Sigmoid colon (tissue), 4 donors: ENCODE data around the gene RTP1.

Experiments
- POLR2A ChIP-seq, 2 donors: fragments of 450-650 bp; IDR thresholded peaks; one replicate each; pipeline ENCODE4 v1.6.1; 2016; ENCODE audit warnings: antibody characterized with exemption in 2 of 2, mild to moderate bottlenecking in 2 of 2, moderate library complexity in 2 of 2
- POLR2AphosphoS5 ChIP-seq, 4 donors: sonication (generic); formaldehyde crosslinking; IDR thresholded peaks; one replicate each; pipeline ENCODE4 v1.6.1; 2017; ENCODE audit warnings: antibody characterized with exemption in 4 of 4
- TF ChIP-seq, protein P1 (sequence below), 4 experiments: fragments of 450-650 bp in 3 of 4; fragments of 200-600 bp in 1 of 4; IDR thresholded peaks; one replicate each; pipeline ENCODE4 v1.5.1; 2016 to 2019; ENCODE audit warnings: antibody characterized with exemption in 4 of 4, mild to moderate bottlenecking in 3 of 4, moderate library complexity in 2 of 4

DNA sequence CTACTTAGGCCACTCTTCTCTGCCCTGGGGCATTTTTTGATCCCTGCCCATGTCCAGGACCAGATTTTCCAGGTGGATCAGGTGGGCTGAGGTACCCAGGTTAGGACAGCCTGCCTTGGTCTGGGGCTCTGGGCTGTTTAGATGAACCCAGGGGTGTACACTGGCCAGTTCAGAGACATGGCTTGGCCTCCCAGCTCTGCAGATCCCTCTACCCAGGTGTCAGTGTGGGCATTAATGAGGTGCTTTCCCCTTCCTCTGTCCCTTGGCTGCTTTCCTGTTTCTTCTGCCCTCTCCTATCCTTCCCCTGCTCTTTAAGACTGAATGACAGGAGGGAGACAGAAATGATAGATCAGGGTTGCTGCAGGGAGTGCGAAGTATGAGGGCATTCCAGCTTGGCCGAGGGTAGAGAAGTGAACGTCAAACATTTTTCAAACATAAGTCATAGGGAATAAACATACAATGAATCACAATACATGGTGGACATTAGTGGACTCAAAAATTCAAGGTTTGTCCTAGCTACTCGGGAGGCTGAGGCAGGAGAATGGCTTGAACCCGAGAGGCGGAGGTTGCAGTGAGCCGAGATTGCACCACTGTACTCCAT is 30.5 kb downstream of the RTP1 start:
- TF ChIP-seq POLR2A (IDR thresholded peaks at IDR 0.05), result no peak
- TF ChIP-seq, protein P1, sequence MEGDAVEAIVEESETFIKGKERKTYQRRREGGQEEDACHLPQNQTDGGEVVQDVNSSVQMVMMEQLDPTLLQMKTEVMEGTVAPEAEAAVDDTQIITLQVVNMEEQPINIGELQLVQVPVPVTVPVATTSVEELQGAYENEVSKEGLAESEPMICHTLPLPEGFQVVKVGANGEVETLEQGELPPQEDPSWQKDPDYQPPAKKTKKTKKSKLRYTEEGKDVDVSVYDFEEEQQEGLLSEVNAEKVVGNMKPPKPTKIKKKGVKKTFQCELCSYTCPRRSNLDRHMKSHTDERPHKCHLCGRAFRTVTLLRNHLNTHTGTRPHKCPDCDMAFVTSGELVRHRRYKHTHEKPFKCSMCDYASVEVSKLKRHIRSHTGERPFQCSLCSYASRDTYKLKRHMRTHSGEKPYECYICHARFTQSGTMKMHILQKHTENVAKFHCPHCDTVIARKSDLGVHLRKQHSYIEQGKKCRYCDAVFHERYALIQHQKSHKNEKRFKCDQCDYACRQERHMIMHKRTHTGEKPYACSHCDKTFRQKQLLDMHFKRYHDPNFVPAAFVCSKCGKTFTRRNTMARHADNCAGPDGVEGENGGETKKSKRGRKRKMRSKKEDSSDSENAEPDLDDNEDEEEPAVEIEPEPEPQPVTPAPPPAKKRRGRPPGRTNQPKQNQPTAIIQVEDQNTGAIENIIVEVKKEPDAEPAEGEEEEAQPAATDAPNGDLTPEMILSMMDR (IDR thresholded peaks at IDR 0.05), result no peak
- no peak for TF ChIP-seq POLR2AphosphoS5 (IDR thresholded peaks at IDR 0.05)
